Peyer's patch (tissue), 4 donors: ENCODE measurements around the gene NOVA1.

ENCODE experiments used
- CTCF ChIP-seq, 6 experiments: fragments of 450-650 bp in 4 of 6; fragments of 200-600 bp in 2 of 6; sonication (generic) in 1 of 6; IDR thresholded peaks; one replicate each; pipeline ENCODE4 v1.5.1; 2017 to 2019; ENCODE audit warnings: antibody characterized with exemption in 6 of 6, mild to moderate bottlenecking in 3 of 6, moderate library complexity in 1 of 6
- POLR2A ChIP-seq, 2 donors: fragments of 450-650 bp; IDR thresholded peaks; one replicate each; pipeline ENCODE4 v1.5.1; 2017; ENCODE audit warnings: antibody characterized with exemption in 2 of 2, mild to moderate bottlenecking in 2 of 2, moderate library complexity in 2 of 2

- TF ChIP-seq CTCF (IDR thresholded peaks at IDR 0.05), result no peak
- TF ChIP-seq POLR2A (IDR thresholded peaks at IDR 0.05), result no peak
Measured at GRCh38 chr14:26596543-26597061, 1.2 kb downstream of the NOVA1 start.
